ENCODE measurements around the gene OR13C2.
"Not testable (repeated sequence)": the region's sequence is repeated elsewhere in the genome, so short reads cannot be mapped to it uniquely, and the experiment has no call there.

Gene OR13C2

GRCh38 chr9:104605527-104605926 is at the start of gene OR13C2:
TSS of gene OR13C2 (minus strand) at chr9:104605627. CDS start at chr9:104605627, 0 bp downstream.
- DNase-seq = not testable (repeated sequence)

DNA sequence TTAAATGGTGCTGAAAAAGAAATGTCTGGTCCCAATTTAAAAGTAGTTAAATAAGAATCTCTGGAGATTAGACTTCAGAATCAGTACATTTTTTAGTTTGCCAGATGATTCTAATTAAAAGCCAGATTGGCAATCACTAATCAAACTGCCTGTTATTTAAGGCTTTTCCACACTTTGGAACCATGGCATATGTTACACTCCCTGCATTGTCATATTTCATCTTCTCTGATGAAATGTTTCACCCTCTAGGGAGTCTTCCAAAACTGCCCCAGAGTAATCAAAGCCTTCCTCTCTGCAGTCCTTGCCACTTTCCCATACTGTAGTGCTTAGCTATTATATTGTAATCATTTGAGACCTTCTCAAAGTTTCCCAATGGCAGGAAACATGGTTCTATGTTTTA is 30.0 kb upstream of the OR13C2 start:
- no peak for DNase-seq

DNA sequence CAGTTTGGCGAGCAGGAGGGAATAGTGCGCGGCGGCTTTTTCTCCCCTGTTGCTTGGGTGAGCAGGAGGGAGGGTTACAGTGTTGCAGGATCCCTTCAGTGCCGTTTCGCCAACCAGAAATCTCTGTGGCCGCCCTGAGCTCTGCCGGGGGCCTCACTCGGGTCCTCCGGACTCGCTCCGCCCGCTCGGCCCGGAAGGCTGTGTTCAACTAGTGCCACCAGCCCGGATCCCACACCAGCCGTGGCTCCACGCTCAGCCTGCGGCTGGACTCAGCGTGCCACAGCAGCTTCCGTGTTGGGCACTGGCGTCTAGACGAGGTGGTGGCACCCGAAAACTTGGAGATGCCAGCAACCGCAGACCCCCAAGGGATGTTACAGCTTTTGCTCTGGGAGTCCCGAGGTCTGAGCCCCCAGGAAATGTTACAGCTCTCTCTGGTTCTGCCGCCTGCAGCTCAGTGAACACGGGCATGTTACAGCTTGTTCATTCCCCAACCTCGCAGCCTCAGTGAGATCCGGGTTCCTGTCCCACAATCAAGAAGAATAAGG is 28.6 kb upstream of the OR13C2 start:
- DNase-seq = no peak

DNA sequence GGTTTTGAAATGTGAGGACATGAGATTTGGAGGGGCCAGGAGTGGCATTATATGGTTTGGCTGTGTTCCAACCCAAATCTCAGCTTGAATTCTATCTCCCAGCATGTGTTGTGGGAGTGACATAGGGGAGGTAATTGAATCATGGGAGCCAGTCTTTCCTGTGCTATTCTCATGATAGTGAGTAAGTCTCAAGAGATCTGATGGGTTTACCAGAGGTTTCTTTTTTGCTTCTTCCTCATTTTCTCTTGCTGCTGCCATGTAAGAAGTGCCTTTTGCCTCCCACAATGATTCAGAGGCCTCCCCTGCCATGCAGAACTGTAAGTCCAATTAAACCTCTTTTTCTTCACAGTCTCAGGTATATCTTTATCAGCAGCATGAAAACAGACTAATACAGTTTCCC is 20.5 kb upstream of the OR13C2 start:
- not testable (repeated sequence) for DNase-seq

DNA sequence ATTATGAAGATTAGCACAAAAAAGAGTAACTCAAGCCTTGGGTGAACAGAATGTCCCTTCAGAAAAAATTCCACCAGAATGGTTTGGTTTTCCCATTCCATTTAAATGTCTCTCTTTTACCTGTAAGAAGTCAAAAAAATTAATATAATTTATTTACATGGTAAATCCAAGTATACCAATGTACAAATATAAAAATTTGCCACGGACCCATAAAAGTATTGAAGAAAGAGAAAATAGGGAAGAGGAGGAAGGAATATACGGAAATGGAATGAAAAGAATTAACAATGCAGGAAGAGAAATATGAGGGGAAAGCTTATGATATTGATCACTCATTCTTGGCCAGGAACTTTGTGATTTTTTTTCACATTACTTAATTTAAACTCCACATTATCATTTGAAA is 12.7 kb upstream of the OR13C2 start, which contains the start of gene OR13C9:
Gene OR13C9 (minus strand): TSS at position 101 of the 400 bp plus-strand sequence. CDS start 0 bp downstream, at position 101.
- no peak for DNase-seq

DNA sequence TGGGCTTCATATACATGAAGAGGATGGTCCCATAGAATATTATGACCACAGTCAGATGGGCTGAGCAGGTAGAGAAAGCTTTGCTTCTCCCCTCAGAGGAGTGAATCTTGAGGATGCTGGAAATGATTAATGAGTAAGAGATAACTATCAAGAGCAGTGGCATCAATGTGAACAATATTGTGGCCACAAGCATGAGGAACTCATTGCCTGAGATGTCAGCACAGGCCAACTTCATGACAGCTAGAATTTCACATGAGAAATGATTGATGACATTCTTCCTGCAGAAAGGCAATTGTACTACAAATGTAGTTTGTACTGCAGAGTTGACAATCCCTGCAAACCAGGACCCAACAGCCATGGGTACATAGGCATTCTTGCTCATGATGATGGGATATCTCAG is 12.0 kb upstream of the OR13C2 start:
- DNase-seq = no peak

DNA sequence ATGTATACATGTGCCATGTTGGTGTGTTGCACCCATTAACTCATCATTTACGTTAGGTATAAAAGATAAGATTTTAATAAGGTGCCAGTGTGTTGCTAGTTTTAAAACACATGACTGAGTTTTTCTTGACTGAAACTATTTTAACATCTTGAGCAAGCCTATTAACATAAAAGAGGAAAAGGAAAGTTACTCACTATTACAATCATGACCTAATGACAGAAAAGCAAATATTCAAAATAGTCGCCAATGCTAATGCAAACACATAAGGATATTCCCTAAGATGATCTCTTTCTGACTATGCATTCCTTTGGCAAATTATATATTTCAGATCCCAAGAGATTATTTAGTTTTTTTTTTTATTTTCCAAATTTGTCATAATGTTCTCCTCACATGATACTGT is 5.8 kb upstream of the OR13C2 start:
- DNase-seq = no peak

GRCh38 chr9:104608336-104608735 is 2.9 kb upstream of the OR13C2 start:
- DNase-seq = peak in 1 of 2 experiments; percentile 4

DNA sequence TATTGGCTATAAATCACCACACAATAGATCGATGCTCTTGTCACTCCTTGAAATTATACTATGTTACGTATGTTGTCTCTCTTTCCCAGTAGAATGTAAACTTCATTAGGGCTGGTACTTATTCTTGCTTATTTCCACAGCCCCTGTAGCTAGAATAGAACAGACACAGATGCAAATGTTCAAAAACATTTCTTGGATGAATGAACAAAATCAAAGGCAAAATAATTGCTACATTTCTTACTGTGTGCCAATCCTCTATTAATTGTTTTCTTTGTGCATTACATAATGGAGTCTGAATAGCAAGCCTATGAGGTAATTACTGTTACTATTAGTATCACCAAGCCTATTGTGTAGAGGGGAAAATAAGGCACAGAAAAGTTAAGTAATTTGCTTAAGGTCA is 725 bp upstream of the OR13C2 start:
- DNase-seq = no peak

GRCh38 chr9:104604801-104605200 is 626 bp downstream of the OR13C2 start:
- DNase-seq = no peak

DNA sequence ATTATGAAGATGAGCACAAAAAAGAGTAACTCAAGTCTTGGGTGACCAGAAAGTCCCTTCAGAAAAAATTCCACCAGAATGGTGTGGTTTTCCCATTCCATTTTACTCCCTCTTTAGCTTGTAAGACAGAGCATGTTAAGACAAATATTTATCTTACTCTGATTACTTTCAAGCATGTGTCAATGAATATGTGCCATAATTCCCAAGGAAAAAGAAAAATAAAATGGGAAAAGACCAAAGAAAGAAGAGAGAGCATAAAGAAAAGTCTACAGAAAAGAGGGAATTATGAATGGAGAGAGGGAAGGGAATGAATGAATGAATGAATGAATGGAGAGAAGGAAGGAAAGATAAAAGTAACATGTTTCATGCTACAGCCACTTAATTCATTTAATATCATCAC is 6.1 kb downstream of the OR13C2 start, which contains the start of gene OR13C5:
Gene OR13C5 (minus strand): TSS at position 101 of the 400 bp plus-strand sequence. CDS start 0 bp downstream, at position 101.
- DNase-seq = not testable (repeated sequence)

DNA sequence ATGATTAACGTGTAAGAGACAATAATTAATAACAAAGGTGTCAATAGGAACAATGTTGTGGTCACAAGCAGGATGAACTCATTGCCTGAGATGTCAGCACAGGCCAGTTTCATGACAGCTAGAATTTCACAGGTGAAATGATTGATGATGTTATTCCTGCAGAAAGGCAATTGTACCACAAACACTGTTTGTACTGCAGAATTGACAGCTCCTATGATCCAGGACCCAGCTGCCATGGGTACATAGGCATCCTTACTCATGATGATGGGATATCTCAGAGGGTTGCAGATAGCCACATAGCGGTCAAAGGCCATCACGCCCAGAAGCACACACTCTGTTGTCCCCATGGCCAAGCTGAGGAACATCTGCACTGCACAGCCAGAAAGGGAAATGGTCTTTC is 6.7 kb downstream of the OR13C2 start:
- not testable (repeated sequence) for DNase-seq

- peak in 1 of 2 experiments; percentile 6 for DNase-seq
Observed at GRCh38 chr9:104589626-104590025, 15.8 kb downstream of the OR13C2 start.

DNA sequence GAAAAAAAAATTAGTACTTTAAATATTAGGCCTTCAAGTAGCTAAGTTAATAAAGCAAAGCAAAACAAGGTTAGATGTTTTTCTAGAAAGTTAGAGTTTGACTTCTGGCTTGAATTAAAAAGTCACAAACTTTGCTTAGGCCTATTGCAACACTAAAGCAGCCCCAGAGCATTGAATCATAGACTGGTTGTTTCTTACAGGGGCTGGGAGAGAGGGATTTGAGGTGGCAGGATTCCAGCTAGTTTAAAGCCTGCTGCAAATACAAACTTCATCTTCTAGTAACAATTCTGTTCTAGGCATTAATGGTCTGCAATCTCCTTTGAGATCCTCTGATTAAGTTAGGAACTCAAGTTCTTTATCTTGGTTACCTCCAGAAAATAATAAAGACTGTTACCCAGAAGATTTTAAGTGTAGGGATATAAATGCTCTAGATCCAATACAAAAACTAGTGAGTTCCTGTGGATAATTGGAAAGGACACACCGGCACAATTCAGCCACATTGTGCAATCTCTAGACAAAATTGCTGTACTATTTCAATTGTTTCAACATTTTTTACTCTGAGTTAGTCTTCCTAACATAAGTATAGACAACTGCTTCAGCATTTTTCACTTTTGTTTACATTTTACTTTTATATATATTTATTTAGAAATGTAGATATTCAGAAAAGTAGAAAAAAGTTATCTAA is 18.8 kb downstream of the OR13C2 start:
- DNase-seq = no peak

- no peak for DNase-seq
Observed at GRCh38 chr9:104580562-104580961, 24.9 kb downstream of the OR13C2 start.

DNA sequence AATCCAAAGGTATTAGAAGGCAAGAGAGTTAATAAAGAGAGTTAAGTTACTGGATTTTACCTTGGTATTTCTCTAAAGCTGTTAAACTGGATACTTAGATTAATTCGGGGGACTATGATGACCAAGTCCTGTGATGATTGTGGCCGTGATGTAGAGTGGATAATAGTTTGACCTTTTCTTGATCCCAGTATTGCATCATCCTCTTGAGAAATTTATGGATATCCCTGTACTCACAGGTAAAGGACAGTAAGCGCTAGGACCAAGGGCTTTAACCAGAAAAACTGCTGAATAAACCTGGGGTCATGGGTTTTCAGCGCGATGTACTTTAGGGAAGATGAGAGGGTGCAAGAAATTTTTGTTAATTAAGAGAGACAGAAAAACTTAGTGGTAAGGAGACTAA is 28.2 kb downstream of the OR13C2 start:
- DNase-seq = no peak

DNA sequence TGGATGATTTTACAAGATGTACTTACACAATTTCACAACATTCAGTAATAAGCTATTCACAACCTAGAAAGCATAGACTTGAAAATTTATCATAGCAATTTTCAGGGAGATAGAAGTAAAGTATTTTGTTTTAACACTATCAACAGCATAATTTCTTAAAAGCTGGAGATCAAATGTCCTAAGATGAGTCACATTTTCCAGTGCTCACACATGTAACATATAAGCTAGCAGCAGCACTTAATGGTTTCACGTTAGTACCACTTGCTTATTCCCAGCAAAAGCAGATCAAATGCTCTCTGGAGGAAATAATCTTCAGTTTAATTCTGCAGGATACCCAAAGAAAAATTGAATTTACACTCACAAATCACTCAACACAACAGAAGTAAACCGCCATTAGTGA is 30.0 kb downstream of the OR13C2 start:
- no peak for DNase-seq

GRCh38 chr9:104572612-104573011 is 32.8 kb downstream of the OR13C2 start:
- DNase-seq = no peak

GRCh38 chr9:104568868-104569267 is 36.6 kb downstream of the OR13C2 start, which contains the start of gene OR13C8:
TSS of gene OR13C8 (plus strand) at chr9:104569168. CDS start at chr9:104569168, 0 bp downstream.
- no peak for DNase-seq

DNA sequence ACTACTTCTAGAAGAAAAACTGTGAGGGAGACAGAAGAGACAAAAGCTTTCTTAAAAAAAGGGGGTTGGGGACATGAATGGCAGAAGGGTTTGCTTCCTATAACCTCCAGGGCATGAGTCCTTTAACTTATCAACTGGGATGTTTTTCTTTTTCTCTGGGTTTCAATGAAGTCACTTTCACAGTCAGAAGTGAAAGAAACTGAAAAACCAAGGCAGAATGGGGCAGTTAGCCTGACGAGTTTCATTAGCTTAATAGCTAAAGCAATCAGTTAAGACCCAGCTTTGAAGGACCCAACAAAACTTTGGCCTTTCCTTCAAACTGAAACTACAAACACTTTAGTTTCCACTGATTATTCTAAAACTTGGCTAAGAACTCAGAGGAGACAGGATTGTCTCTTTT is 41.1 kb downstream of the OR13C2 start:
- no peak for DNase-seq

DNA sequence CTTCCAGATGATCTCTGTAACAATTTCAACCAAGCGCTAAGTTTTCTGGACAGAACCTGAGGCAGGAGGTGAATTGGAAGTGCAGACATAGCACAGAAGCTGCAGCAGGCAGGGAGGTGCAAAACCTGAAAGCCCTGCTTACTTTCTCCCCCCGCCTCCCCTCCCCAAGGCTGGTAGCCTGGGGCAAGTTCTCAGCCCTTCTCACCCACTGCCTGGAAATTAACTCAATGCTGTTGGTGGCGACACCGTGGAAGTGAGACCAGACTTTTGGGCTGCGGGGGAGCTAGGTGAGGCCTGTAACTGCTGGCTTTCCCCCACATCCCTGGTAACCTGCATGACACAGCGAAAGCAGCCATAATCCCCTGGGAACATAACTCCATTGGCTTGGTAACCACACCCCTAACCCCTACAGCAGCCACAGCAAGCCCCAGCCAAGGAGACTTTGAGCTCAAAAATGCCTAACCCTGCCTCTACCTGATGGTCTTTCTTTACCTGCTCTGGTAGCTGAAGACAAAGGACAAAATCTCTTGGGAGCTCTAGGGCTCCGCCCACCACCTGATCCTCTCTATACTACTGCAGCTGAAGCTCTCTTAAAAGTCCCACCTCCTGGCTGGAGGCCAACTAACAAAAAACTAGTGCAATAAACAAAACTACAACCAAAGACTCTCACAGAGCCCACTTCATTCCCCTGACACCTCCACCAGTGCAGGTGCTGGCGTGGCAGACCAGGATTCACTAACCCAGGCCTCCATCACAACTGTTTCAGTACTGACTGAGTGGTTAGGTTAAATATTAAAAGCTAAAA is 48.4 kb downstream of the OR13C2 start:
- no peak for DNase-seq

DNA sequence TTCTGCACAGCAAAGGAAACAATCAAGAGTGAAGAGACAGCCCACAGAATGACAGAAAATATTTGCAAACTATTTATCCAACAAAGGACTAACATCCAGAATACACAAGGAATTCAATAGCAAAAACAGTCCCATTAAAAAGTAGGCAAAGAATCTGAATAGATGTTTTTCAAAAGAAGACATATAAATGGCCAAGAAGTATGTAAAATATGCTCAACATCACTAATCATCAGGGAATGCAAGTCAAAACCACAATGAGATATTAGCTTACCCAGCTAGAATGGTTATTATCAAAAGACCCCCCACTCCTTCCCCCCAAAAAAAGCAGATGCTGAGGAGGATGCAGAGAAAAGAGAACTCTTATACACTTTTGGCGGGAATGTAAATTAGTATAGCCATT is 49.9 kb downstream of the OR13C2 start:
- no peak for DNase-seq

Data from NCI-H524 (cell line).